ENCODE data around the gene EMC8. TPM values are rescaled to one million over a fixed set of nuclear protein-coding genes. Genes with fewer than 3 reads are reported as not detected.
A peak's percentile ranks its signal among the peaks of the same experiment; 100 is the strongest.

EMC8 gene
- total RNA-seq, 2 donors from 2014 or later, result 18.8 to 40.7 TPM

DNA sequence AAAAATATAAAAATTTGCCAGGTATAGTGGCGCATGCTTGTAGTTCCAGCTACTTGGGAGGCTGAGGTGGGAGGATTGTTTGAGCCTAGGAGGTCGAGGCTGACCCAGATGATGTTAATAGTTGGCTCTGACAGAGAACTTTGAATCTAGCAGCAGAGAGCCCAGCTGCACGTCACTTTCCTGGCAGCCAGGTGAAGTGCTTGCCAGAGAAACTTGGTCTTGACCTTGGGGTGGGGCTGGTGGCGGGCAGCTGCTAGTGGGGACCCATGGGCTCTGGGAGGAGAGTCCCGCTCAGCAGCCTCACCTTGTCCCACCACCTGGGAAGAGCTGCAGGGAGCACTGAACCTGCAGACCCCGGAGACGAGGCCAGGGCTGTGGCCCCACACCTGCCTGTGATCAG lies 45.4 kb downstream of the EMC8 start:
- DNase-seq (ENCODE audit: low spot score), result no peak
- Histone ChIP-seq H3K4me1 (peaks cover 0 to 30% of the 10 kb centered on the region in 2 donors), H3K4me3 (no peak overlapping the region), H3K27ac (no peak overlapping the region), H3K36me3 (no peaks in the 10 kb centered on the region), H3K9me3 (no peaks in the 10 kb centered on the region), H3K27me3 (no peaks in the 10 kb centered on the region)
- TF ChIP-seq, protein P1, sequence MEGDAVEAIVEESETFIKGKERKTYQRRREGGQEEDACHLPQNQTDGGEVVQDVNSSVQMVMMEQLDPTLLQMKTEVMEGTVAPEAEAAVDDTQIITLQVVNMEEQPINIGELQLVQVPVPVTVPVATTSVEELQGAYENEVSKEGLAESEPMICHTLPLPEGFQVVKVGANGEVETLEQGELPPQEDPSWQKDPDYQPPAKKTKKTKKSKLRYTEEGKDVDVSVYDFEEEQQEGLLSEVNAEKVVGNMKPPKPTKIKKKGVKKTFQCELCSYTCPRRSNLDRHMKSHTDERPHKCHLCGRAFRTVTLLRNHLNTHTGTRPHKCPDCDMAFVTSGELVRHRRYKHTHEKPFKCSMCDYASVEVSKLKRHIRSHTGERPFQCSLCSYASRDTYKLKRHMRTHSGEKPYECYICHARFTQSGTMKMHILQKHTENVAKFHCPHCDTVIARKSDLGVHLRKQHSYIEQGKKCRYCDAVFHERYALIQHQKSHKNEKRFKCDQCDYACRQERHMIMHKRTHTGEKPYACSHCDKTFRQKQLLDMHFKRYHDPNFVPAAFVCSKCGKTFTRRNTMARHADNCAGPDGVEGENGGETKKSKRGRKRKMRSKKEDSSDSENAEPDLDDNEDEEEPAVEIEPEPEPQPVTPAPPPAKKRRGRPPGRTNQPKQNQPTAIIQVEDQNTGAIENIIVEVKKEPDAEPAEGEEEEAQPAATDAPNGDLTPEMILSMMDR (IDR thresholded peaks at IDR 0.05), result no peak

GRCh38 chr16:85753559-85753958 lies 45.8 kb downstream of the EMC8 start:
- Histone ChIP-seq H3K36me3 (no peaks in the 10 kb centered on the region), H3K4me3 (no peak overlapping the region), H3K9me3 (no peaks in the 10 kb centered on the region), H3K4me1 (peaks cover 0 to 30% of the 10 kb centered on the region in 2 donors), H3K27ac (no peak overlapping the region), H3K27me3 (no peaks in the 10 kb centered on the region)
- DNase-seq (ENCODE audit: low spot score), result no peak
- TF ChIP-seq, protein P1 (IDR thresholded peaks at IDR 0.05), result no peak

DNA sequence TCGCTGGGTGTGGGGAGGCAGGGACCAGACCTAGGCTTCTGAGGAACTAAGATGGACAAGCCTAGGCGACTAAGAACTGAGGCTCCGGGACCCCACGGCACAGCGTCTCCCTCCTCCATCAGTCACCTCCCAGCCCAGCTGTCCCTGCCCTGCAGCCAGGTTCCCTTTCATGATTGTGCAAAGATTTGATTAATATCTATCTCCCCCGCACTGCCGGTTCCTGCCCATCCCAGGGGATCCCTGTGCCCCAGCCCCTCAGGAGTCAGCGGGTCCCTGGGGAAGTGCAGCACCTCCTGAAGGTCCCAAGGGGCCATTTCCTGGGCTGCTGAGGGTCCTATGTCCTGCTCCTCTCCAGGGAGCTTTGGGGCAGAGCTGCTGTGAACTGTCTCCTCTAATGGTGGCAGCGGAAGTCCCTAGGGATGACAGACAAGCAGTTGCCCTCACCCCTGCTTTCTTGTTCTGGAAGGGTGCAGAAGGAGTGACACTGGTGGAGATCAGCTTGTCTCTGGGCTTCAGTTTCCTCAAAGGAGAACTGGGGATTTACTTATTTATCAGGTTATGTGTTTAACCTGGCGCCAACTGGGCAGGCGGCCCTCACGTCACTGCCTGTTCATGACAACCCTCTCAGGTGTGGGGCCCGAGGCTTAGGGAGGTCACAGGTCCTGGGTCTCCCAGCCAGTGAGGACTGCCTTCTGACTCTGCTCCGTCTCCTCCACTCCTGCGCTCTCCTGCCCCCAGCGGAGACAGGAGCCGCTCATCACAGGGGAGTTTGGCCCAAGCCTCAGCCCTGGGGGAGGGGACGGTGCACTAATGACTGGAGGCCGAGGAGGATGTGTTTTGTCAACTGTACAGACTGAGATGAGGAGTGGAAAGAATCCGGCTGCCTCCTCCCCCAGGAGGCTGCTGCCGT lies 46.6 kb downstream of the EMC8 start:
- TF ChIP-seq, protein P1 (IDR thresholded peaks at IDR 0.05), result no peak
- H3K27me3 ChIP-seq, result no peaks in the 10 kb centered on the region
- no peaks in the 10 kb centered on the region for H3K36me3 ChIP-seq
- no peak overlapping the region for H3K4me3 ChIP-seq
- H3K4me1 ChIP-seq, result peaks cover 0 to 30% of the 10 kb centered on the region in 2 donors
- H3K27ac ChIP-seq, result no peak overlapping the region
- DNase-seq (ENCODE audit: low spot score), result no peak
- no peaks in the 10 kb centered on the region for H3K9me3 ChIP-seq

- Histone ChIP-seq H3K9me3 (no peaks in the 10 kb centered on the region), H3K4me3 (no peak overlapping the region), H3K4me1 (peaks cover 0 to 30% of the 10 kb centered on the region in 2 donors), H3K36me3 (no peaks in the 10 kb centered on the region), H3K27me3 (no peaks in the 10 kb centered on the region), H3K27ac (no peak overlapping the region)
- no peak for DNase-seq (ENCODE audit: low spot score)
- TF ChIP-seq, protein P1 (IDR thresholded peaks at IDR 0.05), result no peak
Observed at GRCh38 chr16:85751698-85752501, 47.4 kb downstream of the EMC8 start.

- TF ChIP-seq, protein P1 (IDR thresholded peaks at IDR 0.05), result no peak
- H3K4me1 ChIP-seq, result peaks cover 0 to 30% of the 10 kb centered on the region in 2 donors
- no peak within 1 kb of the TSS for H3K27ac ChIP-seq
- no peaks in the 10 kb centered on the region for H3K36me3 ChIP-seq
- H3K27me3 ChIP-seq, result no peaks in the 10 kb centered on the region
- DNase-seq (ENCODE audit: low spot score), result no peak
- no peaks in the 10 kb centered on the region for H3K9me3 ChIP-seq
- H3K4me3 ChIP-seq, result peak within 1 kb of the TSS; percentile 40 to 66
Observed at GRCh38 chr16:85750827-85751697, 48.3 kb downstream of the EMC8 start, which contains the start of gene C16orf74. Gene C16orf74, minus strand, starts transcription at chr16:85751096. Its CDS starts 15,879 bp downstream, at chr16:85735217.
